T-cell (primary cell): ENCODE data around the gene SDK1. TPM values are rescaled to one million over a fixed set of nuclear protein-coding genes. Genes with fewer than 3 reads are reported as not detected.

Experiments used
- ATAC-seq, 4 experiments: fragments of 200-7000 bp in 3 of 4; fragments of 150-1000 bp in 1 of 4; cut with Tn5 transposase; replicated peaks in 1 of 4; 1 replicate in 3 of 4; 2 replicates in 1 of 4; pipeline ENCODE4 v1.10.0; 2021; ENCODE audit warnings: moderate library complexity in 3 of 4, mild to moderate bottlenecking in 2 of 4, moderate number of reproducible peaks in 1 of 4
- CTCF ChIA-PET, 2 donors: fragments of 300-600 bp; sonication (Branson Sonifier 250); formaldehyde crosslinking; loops; one replicate each; lab custom pipeline; 2022; ENCODE audit warnings: antibody characterized with exemption in 2 of 2; lab: Charles Lee
- POLR2A ChIA-PET, 2 donors: fragments of 300-600 bp; sonication (Branson Sonifier 250); formaldehyde crosslinking; loops; one replicate each; lab custom pipeline; 2022; ENCODE audit warnings: antibody characterized with exemption in 2 of 2; lab: Charles Lee
- DNase-seq, 35 experiments: peaks; one replicate each; pipeline versions ENCODE4 v3.0.0 to v3.0.0-alpha.2; 2013 to 2023
- H3K27ac ChIP-seq: one replicate; pipeline ENCODE4 v1.5.1; 2013; ENCODE audit warnings: low read length
- H3K27me3 ChIP-seq, 2 experiments: replicated peaks in 1 of 2; 1 replicate in 1 of 2; 2 replicates in 1 of 2; pipeline versions ENCODE4 v1.6.1 to v1.7.0; 2013; ENCODE audit warnings: low read length in 1 of 2, mixed read lengths in 1 of 2; ENCODE audit not compliant: control insufficient read depth in 2 of 2, insufficient read depth in 2 of 2; ENCODE audit errors: extremely low read depth in 1 of 2
- H3K36me3 ChIP-seq, 2 donors: 1 replicate in 1 of 2; 2 replicates in 1 of 2; pipeline versions ENCODE4 v1.6.1 to v1.7.0; 2013; ENCODE audit warnings: low read length in 1 of 2; ENCODE audit not compliant: control insufficient read depth in 2 of 2, insufficient read depth in 1 of 2; ENCODE audit errors: extremely low read depth in 1 of 2
- H3K4me1 ChIP-seq, 2 experiments: 1 replicate in 1 of 2; 2 replicates in 1 of 2; pipeline versions ENCODE4 v1.6.1 to v1.7.0; 2013; ENCODE audit warnings: low read length in 2 of 2, mixed read lengths in 1 of 2; ENCODE audit not compliant: insufficient read depth in 2 of 2, control insufficient read depth in 1 of 2; ENCODE audit errors: extremely low read depth in 1 of 2
- H3K4me3 ChIP-seq, 2 donors: 1 replicate in 1 of 2; 2 replicates in 1 of 2; pipeline versions ENCODE4 v1.5.1 to v1.7.0; 2013; ENCODE audit warnings: mild to moderate bottlenecking in 2 of 2, low read length in 1 of 2, moderate library complexity in 1 of 2; ENCODE audit not compliant: control insufficient read depth in 1 of 2; ENCODE audit errors: extremely low read depth in 1 of 2
- H3K9me3 ChIP-seq: 2 replicates; pipeline ENCODE4 v1.7.0; 2013
- H3K27ac Mint-ChIP-seq, 2 donors: one replicate each; pipeline ENCODE4 v1.8.0; 2020 to 2021; ENCODE audit warnings: mild to moderate bottlenecking in 2 of 2, mixed read lengths in 2 of 2
- H3K27me3 Mint-ChIP-seq, 2 donors: one replicate each; pipeline ENCODE4 v1.8.0; 2021 to 2022; ENCODE audit warnings: mixed read lengths in 2 of 2
- H3K36me3 Mint-ChIP-seq: one replicate; pipeline ENCODE4 v1.8.0; 2021; ENCODE audit warnings: mixed read lengths
- H3K4me1 Mint-ChIP-seq, 3 donors: one replicate each; pipeline ENCODE4 v1.8.0; 2020 to 2022; ENCODE audit warnings: mixed read lengths in 3 of 3, mild to moderate bottlenecking in 1 of 3
- H3K4me3 Mint-ChIP-seq, 3 donors: one replicate each; pipeline ENCODE4 v1.8.0; 2020 to 2022; ENCODE audit warnings: mild to moderate bottlenecking in 3 of 3, mixed read lengths in 3 of 3, moderate library complexity in 3 of 3
- H3K9me3 Mint-ChIP-seq, 3 donors: one replicate each; pipeline ENCODE4 v1.8.0; 2020 to 2022; ENCODE audit warnings: mixed read lengths in 3 of 3
- WGBS: methylation state at CpG from one replicate; pipeline ENCODE4 v1.1.5; 2013; ENCODE audit warnings: missing lambda C conversion rate; ENCODE audit not compliant: insufficient coverage; 5-methylcytosine and 5-hydroxymethylcytosine counted together
- total RNA-seq, 35 experiments: library from RNA in 6 of 35; stranded (reverse) in 6 of 35; fragments of 120-200 nt in 1 of 35; gene quantifications; one replicate each; pipeline versions ENCODE4 v1.2.1 to v1.2.4 and lab custom pipeline; 2013 to 2026

The SDK1 gene
- total RNA-seq, 5 donors from 2014 or later (not counting 1 experiment from before 2014, with no cell fraction given), result 0.47 to 1.7 (median 0.63) TPM

GRCh38 chr7:4056552-4057288 lies 755.7 kb downstream of the SDK1 start:
- Mint-ChIP-seq H3K9me3 (peaks cover 14 to 18% (median 16%) of the 10 kb centered on the region in 3 donors), H3K27ac (no peak overlapping the region), H3K4me1 (no peaks in the 10 kb centered on the region), H3K36me3 (no peaks in the 10 kb centered on the region), H3K27me3 (peaks cover 5 to 28% of the 10 kb centered on the region in 2 donors), H3K4me3 (no peak overlapping the region)
- DNase-seq (no peak), ATAC-seq (no peak)
- H3K4me3 ChIP-seq, result no peak overlapping the region
- ChIA-PET CTCF (no interaction called here), POLR2A (no interaction called here)
- 92% methylated on average over 12 of the region's 19 CpGs for WGBS
- H3K27me3 ChIP-seq, result peaks cover 0 to 17% of the 10 kb centered on the region in 2 experiments
- H3K36me3 ChIP-seq, result no peaks in the 10 kb centered on the region
- H3K27ac ChIP-seq, result no peak overlapping the region
- no peaks in the 10 kb centered on the region for H3K9me3 ChIP-seq
- H3K4me1 ChIP-seq, result no peaks in the 10 kb centered on the region

GRCh38 chr7:4057289-4057616 lies 756.2 kb downstream of the SDK1 start:
- Histone ChIP-seq H3K27ac (no peak overlapping the region), H3K4me1 (no peaks in the 10 kb centered on the region), H3K27me3 (peaks cover 0 to 16% of the 10 kb centered on the region in 2 experiments), H3K4me3 (no peak overlapping the region), H3K9me3 (no peaks in the 10 kb centered on the region), H3K36me3 (no peaks in the 10 kb centered on the region)
- Mint-ChIP-seq H3K4me3 (no peak overlapping the region), H3K36me3 (no peaks in the 10 kb centered on the region), H3K4me1 (no peaks in the 10 kb centered on the region), H3K27me3 (peaks cover 5 to 28% of the 10 kb centered on the region in 2 donors), H3K27ac (no peak overlapping the region), H3K9me3 (peaks cover 14 to 18% (median 16%) of the 10 kb centered on the region in 3 donors)
- DNase-seq, result no peak
- ATAC-seq, result no peak
- 33% methylated on average over 1 of the region's 1 CpG for WGBS
- ChIA-PET POLR2A (no interaction called here), CTCF (no interaction called here)

- CTCF ChIA-PET, result no interaction called here
- Mint-ChIP-seq H3K4me1 (no peaks in the 10 kb centered on the region), H3K4me3 (no peak overlapping the region), H3K27me3 (peaks cover 5 to 26% of the 10 kb centered on the region in 2 donors), H3K36me3 (no peaks in the 10 kb centered on the region), H3K27ac (no peak overlapping the region), H3K9me3 (peaks cover 14 to 18% (median 16%) of the 10 kb centered on the region in 3 donors)
- Histone ChIP-seq H3K27me3 (peaks cover 0 to 16% of the 10 kb centered on the region in 2 experiments), H3K9me3 (no peaks in the 10 kb centered on the region), H3K4me1 (no peaks in the 10 kb centered on the region), H3K4me3 (no peak overlapping the region), H3K36me3 (no peaks in the 10 kb centered on the region), H3K27ac (no peak overlapping the region)
- POLR2A ChIA-PET, result no interaction called here
- ATAC-seq, result no peak
- WGBS, result no CpG with 5 or more reads among the region's 1 CpG
- no peak for DNase-seq
Observed at GRCh38 chr7:4058158-4058557, 757.1 kb downstream of the SDK1 start.

- peaks cover 9 to 11% (median 11%) of the 10 kb centered on the region in 3 donors for H3K4me1 Mint-ChIP-seq
- no peak overlapping the region for H3K27ac Mint-ChIP-seq
- CTCF ChIA-PET, result interaction anchor here in 1 of 2 donors (0.6 to 1.0 kb wide), 3 partner anchors 9 to 32 kb away, joined by 4 to 9 read pairs (median 6); no protein-coding TSS in a partner anchor
Observed at GRCh38 chr7:4065190-4065589, 764.1 kb downstream of the SDK1 start.

GRCh38 chr7:4066206-4066605 lies 765.2 kb downstream of the SDK1 start:
- ChIA-PET POLR2A (no interaction called here), CTCF (no interaction called here)
- Mint-ChIP-seq H3K27ac (no peak overlapping the region), H3K27me3 (no peaks in the 10 kb centered on the region), H3K36me3 (no peaks in the 10 kb centered on the region), H3K9me3 (no peaks in the 10 kb centered on the region), H3K4me1 (peaks cover 9 to 11% (median 11%) of the 10 kb centered on the region in 3 donors), H3K4me3 (no peak overlapping the region)
- H3K4me3 ChIP-seq, result no peak overlapping the region
- H3K27ac ChIP-seq, result no peak overlapping the region
- WGBS, result 82% methylated on average over 6 of the region's 10 CpGs
- peaks cover 0 to 4% of the 10 kb centered on the region in 2 experiments for H3K4me1 ChIP-seq
- no peaks in the 10 kb centered on the region for H3K36me3 ChIP-seq
- DNase-seq (no peak), ATAC-seq (no peak)
- no peaks in the 10 kb centered on the region for H3K27me3 ChIP-seq
- H3K9me3 ChIP-seq, result no peaks in the 10 kb centered on the region

More at GRCh38 chr7:4065190-4065589, 764.1 kb downstream of the SDK1 start:
- Mint-ChIP-seq H3K9me3 (peaks cover 0 to under 1% (median under 1%) of the 10 kb centered on the region in 3 donors), H3K27me3 (peaks cover 0 to under 1% of the 10 kb centered on the region in 2 donors), H3K36me3 (no peaks in the 10 kb centered on the region), H3K4me3 (peak overlapping the region in 1 of 3 donors; percentile 43)
- no peak overlapping the region for H3K27ac ChIP-seq
- peaks cover 0 to 4% of the 10 kb centered on the region in 2 experiments for H3K4me1 ChIP-seq
- no peaks in the 10 kb centered on the region for H3K9me3 ChIP-seq
- 0% methylated on average over 1 of the region's 5 CpGs for WGBS
- H3K36me3 ChIP-seq, result no peaks in the 10 kb centered on the region
- no peak overlapping the region for H3K4me3 ChIP-seq
- ATAC-seq (no peak), DNase-seq (no peak)
- POLR2A ChIA-PET, result no interaction called here
- no peaks in the 10 kb centered on the region for H3K27me3 ChIP-seq

- no peaks in the 10 kb centered on the region for H3K36me3 Mint-ChIP-seq
- DNase-seq (no peak), ATAC-seq (no peak)
- no peaks in the 10 kb centered on the region for H3K36me3 ChIP-seq
- ChIA-PET POLR2A (no interaction called here), CTCF (no interaction called here)
- H3K27ac Mint-ChIP-seq, result no peak overlapping the region
- no peak overlapping the region for H3K27ac ChIP-seq
- H3K27me3 ChIP-seq, result no peaks in the 10 kb centered on the region
- WGBS, result 82% methylated on average over 17 of the region's 21 CpGs
- no peak overlapping the region for H3K4me3 ChIP-seq
- peaks cover 9 to 11% (median 11%) of the 10 kb centered on the region in 3 donors for H3K4me1 Mint-ChIP-seq
- H3K4me1 ChIP-seq, result peaks cover 0 to 4% of the 10 kb centered on the region in 2 experiments
- no peaks in the 10 kb centered on the region for H3K9me3 Mint-ChIP-seq
- H3K27me3 Mint-ChIP-seq, result no peaks in the 10 kb centered on the region
- H3K4me3 Mint-ChIP-seq, result no peak overlapping the region
- no peaks in the 10 kb centered on the region for H3K9me3 ChIP-seq
Observed at GRCh38 chr7:4066626-4067475, 765.8 kb downstream of the SDK1 start.
